ENCODE measurements around the gene MYOZ2. TPM values are rescaled to one million over a fixed set of nuclear protein-coding genes. Genes with fewer than 3 reads are reported as not detected.

Gene MYOZ2
- total and polyA plus RNA-seq, 2 of the 4 experiments (the other 2 are of a cell fraction): 0.17 to 0.18 TPM

DNA sequence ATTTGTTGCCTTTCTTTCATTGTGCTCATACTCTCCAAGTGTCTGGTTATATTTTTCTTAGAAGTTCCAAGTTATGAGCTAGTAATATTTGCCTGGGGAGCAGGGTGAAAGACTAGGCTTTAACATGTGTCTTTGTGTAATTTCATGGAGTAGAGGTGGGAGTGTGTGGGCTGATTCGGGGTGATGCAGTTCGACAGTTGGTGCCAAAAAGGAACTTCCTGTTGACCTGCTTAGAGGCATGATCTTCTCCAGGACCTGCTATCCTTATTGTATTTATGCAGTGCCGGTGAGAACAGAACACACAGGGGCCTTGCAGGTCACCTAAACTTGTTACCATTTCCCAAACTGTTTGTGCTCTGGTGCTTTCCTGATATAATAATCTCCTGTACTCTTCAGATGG, 98.1 kb downstream of the MYOZ2 start:
- intact Hi-C loops (cut with micrococcal nuclease): loop anchor here (5.0 kb wide), 1 partner anchor 39 kb away; no protein-coding TSS in a partner anchor
- no peaks in the 10 kb centered on the region for H3K27me3 ChIP-seq (ENCODE audit: control insufficient read depth, insufficient read depth, low read length)
- H3K9me1 ChIP-seq (ENCODE audit: insufficient read depth, low read length): peaks cover 5% of the 10 kb centered on the region; the same call in 1 of the 2 replicates
- peak overlapping the region; percentile 56 for H2AK5ac ChIP-seq (ENCODE audit: low read depth, low read length)
- H4K20me1 ChIP-seq (ENCODE audit: insufficient read depth, low read length): 0 out of 2 replicates have a peak, but pooled peaks cover 3% of the 10 kb centered on the region
- dilution Hi-C loops (cut with HindIII; ENCODE audit: low sequenced_read_pairs, unreplicated experiment): no loop called here
- peak overlapping the region; percentile 52 for H2AK9ac ChIP-seq (replicated peaks; ENCODE audit: low read depth, low read length, poor library complexity)
- H3K56ac ChIP-seq (ENCODE audit: extremely low read depth, insufficient read depth, low read length): no peak overlapping the region
- H3K4me1 ChIP-seq (ENCODE audit: control insufficient read depth, insufficient read depth, low read length): peaks cover 6% of the 10 kb centered on the region
- peak overlapping the region; percentile 65 for H4K5ac ChIP-seq (ENCODE audit: low read depth, low read length)
- peak overlapping the region; percentile 85; the same call in 2 of the 3 replicates for H2BK15ac ChIP-seq (ENCODE audit: low read depth, low read length)
- H2AFZ ChIP-seq (replicated peaks; ENCODE audit: low read length, poor library complexity): peak overlapping the region; percentile 4
- no peak overlapping the region for H3K27ac ChIP-seq (ENCODE audit: insufficient read depth, low read length)
- peak overlapping the region; percentile 50; the same call in 1 of the 2 replicates for H3K23ac ChIP-seq (ENCODE audit: low read depth, low read length)
- H3K4me3 ChIP-seq (ENCODE audit: insufficient read depth, low read depth, low read length): no peak overlapping the region
- peak overlapping the region; percentile 75 to 80; a peak in 2 of 4 replicates for H4K8ac ChIP-seq (ENCODE audit: low read depth in 2 of 2, low read length in 2 of 2)
- H3K9me3 ChIP-seq (ENCODE audit: control insufficient read depth, insufficient read depth, low read length): no peaks in the 10 kb centered on the region
- 0 out of 2 replicates have a peak overlapping the region, but pooled peaks have one; percentile 3 for H3K4me2 ChIP-seq (ENCODE audit: low read depth, low read length)
- ChIA-PET POLR2A (ENCODE audit: unreplicated experiment) (no interaction called here), CTCF (interaction anchor here (0.5 to 0.6 kb wide), 2 partner anchors 184 to 344 kb away, joined by 3 read pairs; no protein-coding TSS in a partner anchor)
- DNase-seq (no peak), ATAC-seq (ENCODE audit: low read depth) (no peak; the same call in 1 of the 2 replicates)
- H3K4ac ChIP-seq (ENCODE audit: low read depth, low read length): peak overlapping the region; percentile 34
- no peak overlapping the region for H3K9ac ChIP-seq (ENCODE audit: low read depth, low read length)
- peaks cover 31 to 59% of the 10 kb centered on the region in 2 experiments for H3K79me1 ChIP-seq (ENCODE audit: low read depth in 1 of 2, low read length in 2 of 2)
- peak overlapping the region; percentile 46; the same call in 1 of the 2 replicates for H4K91ac ChIP-seq (ENCODE audit: insufficient read depth, low read depth, low read length)
- no CpG with 5 or more reads among the region's 3 CpGs for WGBS, 2 experiments (ENCODE audit: extremely low coverage in 2 of 2, insufficient read length in 1 of 2)
- TF ChIP-seq, protein P1, sequence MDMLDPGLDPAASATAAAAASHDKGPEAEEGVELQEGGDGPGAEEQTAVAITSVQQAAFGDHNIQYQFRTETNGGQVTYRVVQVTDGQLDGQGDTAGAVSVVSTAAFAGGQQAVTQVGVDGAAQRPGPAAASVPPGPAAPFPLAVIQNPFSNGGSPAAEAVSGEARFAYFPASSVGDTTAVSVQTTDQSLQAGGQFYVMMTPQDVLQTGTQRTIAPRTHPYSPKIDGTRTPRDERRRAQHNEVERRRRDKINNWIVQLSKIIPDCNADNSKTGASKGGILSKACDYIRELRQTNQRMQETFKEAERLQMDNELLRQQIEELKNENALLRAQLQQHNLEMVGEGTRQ (IDR thresholded peaks at IDR 0.05; ENCODE audit: low read depth, low read length): no peak
- TF ChIP-seq, protein P2, sequence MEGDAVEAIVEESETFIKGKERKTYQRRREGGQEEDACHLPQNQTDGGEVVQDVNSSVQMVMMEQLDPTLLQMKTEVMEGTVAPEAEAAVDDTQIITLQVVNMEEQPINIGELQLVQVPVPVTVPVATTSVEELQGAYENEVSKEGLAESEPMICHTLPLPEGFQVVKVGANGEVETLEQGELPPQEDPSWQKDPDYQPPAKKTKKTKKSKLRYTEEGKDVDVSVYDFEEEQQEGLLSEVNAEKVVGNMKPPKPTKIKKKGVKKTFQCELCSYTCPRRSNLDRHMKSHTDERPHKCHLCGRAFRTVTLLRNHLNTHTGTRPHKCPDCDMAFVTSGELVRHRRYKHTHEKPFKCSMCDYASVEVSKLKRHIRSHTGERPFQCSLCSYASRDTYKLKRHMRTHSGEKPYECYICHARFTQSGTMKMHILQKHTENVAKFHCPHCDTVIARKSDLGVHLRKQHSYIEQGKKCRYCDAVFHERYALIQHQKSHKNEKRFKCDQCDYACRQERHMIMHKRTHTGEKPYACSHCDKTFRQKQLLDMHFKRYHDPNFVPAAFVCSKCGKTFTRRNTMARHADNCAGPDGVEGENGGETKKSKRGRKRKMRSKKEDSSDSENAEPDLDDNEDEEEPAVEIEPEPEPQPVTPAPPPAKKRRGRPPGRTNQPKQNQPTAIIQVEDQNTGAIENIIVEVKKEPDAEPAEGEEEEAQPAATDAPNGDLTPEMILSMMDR (conservative IDR thresholded peaks at IDR 0.05; ENCODE audit: low read depth, low read length): no peak
- TF ChIP-seq FOS (IDR thresholded peaks at IDR 0.05; ENCODE audit: low read depth, low read length): no peak
- no peak for TF ChIP-seq MXI1 (IDR thresholded peaks at IDR 0.05; ENCODE audit: borderline replicate concordance, low read depth, low read length)
- no peak for TF ChIP-seq SMC3 (IDR thresholded peaks at IDR 0.05; ENCODE audit: low read depth, low read length)
- no peak for TF ChIP-seq MAZ (IDR thresholded peaks at IDR 0.05; ENCODE audit: borderline replicate concordance, low read depth, low read length)
- no peak for TF ChIP-seq RAD21 (IDR thresholded peaks at IDR 0.05; ENCODE audit: low read length)
- no peak for TF ChIP-seq CHD1 (IDR thresholded peaks at IDR 0.05; ENCODE audit: low read depth, low read length)
- TF ChIP-seq CEBPB (IDR thresholded peaks at IDR 0.05; ENCODE audit: low read depth, low read length): no peak
- no peak for TF ChIP-seq RCOR1 (IDR thresholded peaks at IDR 0.05; ENCODE audit: insufficient replicate concordance, low read length)
- in situ Hi-C loops (cut with MboI; ENCODE audit: low sequenced_read_pairs): no loop called here
- peak overlapping the region; percentile 16 for H2BK5ac ChIP-seq (ENCODE audit: low read depth, low read length, poor library complexity, severe bottlenecking)
- peak overlapping the region; percentile 45 for H3K18ac ChIP-seq (ENCODE audit: low read depth, low read length)
- H2BK120ac ChIP-seq (ENCODE audit: low read depth, low read length): peak overlapping the region; percentile 56
- peaks cover 18% of the 10 kb centered on the region for H3K36me3 ChIP-seq (ENCODE audit: control insufficient read depth, insufficient read depth, low read length)
- BruUV-seq (replicated peaks): no TSS peak
- H2BK20ac ChIP-seq (ENCODE audit: low read depth, low read length): peak overlapping the region; percentile 69
- peak overlapping the region; percentile 57; the same call in 1 of the 2 replicates for H3K14ac ChIP-seq (replicated peaks; ENCODE audit: low read depth, low read length)
